Measurements from ENCODE around the gene DPM3.
"Not testable (repeated sequence)": the region's sequence is repeated elsewhere in the genome, so short reads cannot be mapped to it uniquely, and the experiment has no call there.

DPM3 gene

GRCh38 chr1:155139895-155140629 is at the start of gene DPM3:
TSS of gene DPM3 (minus strand) at chr1:155140531. CDS start at chr1:155140240, 291 bp downstream.
- peak; percentile 86 for DNase-seq (ENCODE audit: low read depth)

DNA sequence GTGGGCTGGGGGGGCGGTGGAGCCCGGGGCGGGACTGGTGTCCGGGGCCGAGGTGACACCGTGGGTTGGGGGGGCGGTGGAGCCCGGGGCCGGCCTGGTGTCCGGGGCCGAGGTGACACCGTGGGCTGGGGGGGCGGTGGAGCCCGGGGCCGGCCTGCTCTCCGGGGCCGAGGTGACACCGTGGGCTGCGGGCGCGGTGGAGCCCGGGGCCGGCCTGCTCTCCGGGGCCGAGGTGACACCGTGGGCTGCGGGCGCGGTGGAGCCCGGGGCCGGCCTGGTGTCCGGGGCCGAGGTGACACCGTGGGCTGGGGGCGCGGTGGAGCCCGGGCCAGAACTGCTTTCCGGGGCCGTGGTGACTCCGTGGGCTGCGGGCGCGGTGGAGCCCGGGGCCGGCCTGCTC is 49.6 kb upstream of the DPM3 start:
- DNase-seq (ENCODE audit: low read depth): not testable (repeated sequence)

- DNase-seq (ENCODE audit: low read depth): no peak
Measured at GRCh38 chr1:155188268-155188667, 47.9 kb upstream of the DPM3 start.

DNA sequence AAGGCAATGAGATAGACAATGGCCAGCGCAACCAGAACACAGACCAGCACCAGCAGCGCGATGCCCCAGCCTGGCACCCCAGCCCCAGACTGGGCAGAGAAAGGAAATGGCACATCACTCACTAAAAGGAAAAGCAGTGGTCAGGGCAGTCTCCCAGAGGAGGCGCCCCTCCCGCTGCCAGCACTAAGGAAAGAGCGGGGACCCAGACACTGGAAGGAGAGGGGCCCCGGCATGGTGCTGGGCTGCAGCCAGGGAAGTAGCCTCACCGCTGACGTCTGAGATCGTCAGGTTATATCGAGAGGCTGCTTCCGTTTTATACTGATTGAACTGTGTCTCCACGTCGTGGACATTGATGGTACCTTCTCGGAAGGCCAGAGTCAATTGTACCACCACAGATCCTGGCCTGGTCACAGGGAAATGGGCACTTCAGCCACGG is 47.1 kb upstream of the DPM3 start:
- no peak for DNase-seq (ENCODE audit: low read depth)

DNA sequence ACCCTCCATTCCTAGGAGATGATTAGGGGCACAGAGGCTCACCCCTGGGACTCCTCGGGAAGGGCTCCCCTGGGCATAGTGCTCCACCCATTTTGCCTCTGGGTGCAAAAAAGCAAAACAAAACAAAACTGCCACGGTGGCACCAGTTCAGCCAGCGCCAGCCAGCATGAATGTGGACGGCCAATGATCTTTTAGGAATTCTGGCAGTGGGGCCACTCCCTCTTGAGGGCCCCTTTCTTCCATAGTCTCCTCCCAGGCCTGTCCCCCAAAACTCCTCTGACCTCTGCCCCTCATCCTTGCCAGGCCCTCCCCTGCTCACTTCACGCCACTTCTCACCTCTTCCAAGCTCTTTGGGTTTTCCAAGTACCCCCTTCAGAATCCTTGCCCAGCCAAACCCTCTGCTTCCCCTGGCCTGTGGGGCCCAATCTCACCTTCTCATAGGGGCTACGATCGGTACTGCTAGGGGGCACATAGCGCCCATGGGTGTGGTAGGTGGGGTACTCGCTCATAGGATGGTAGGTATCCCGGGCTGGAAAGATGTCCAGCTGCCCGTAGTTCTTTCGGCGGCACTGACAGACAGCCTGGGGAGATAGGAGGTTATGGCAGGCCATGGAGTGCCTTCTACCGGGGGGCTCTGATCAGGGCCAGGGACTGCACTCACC is 46.6 kb upstream of the DPM3 start:
- DNase-seq (ENCODE audit: low read depth): no peak

DNA sequence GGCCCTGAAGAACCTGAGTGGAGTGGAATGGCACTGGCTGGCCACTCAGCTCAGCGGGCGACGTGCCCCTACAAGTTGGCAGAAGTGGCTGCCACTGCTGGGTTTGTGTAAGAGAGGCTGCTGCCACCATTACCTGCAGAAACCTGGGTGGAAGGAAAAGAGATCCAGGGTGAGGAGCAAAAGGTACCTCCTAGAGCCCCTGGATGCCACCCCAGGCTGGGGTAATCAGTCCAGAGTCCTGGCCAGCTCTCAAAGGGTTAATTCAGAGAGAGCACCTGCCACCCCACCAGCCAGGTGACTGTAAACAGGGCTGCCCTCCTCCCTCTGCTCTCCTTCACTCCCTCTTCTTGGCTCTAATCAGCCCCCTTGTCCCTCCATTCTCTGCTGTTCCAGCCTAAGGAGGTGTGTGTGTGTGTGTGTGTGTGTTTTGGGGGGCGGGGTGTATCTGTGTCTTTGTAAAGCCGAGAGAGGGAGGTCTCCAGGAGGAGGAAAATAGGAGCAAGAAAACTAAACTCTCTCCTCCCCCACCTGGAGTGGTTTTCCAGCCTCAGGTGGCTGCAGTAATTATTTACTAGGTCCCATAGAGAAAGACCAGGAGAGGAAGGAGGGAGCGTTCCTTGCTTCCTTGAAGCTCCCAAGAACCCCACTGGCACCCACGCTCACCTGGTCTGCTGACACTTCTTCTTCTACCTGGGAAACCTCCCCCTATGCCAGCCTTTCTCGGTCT is 45.9 kb upstream of the DPM3 start:
- no peak for DNase-seq (ENCODE audit: low read depth)

DNA sequence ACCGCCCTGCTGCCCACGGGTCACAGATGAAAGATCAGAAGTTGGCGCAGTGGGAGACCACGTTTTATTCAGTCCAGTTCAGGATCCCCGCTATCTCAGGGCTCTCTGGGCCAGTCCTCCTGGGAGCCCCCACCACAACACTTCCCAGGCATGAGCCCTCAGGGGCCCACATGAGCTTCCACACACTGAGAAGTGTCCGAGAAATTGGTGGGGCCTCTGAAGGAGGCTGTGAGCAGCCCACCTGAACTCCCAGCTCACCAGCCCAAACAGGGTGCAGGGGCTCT is 45.4 kb upstream of the DPM3 start:
- DNase-seq (ENCODE audit: low read depth): no peak

GRCh38 chr1:155184835-155185782 is 44.8 kb upstream of the DPM3 start:
- no peak for DNase-seq (ENCODE audit: low read depth)

- DNase-seq (ENCODE audit: low read depth): no peak
Measured at GRCh38 chr1:155184351-155184811, 44.0 kb upstream of the DPM3 start.

DNA sequence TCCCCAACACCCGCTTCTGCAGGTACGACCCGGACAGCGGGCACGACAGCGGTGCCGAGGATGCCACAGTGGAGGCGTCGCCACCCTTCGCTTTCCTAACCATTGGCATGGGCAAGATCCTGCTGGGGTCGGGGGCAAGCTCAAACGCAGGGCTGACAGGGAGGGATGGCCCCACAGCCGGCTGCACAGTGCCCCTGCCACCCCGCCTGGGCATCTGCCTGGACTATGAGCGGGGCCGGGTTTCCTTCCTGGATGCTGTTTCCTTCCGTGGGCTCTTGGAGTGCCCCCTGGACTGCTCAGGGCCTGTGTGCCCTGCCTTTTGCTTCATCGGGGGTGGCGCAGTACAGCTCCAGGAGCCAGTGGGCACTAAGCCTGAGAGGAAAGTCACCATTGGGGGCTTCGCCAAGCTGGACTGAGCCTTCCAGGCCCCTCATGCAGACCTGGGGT is 43.5 kb upstream of the DPM3 start:
- no peak for DNase-seq (ENCODE audit: low read depth)

GRCh38 chr1:155182052-155182550 is 41.8 kb upstream of the DPM3 start:
- no peak for DNase-seq (ENCODE audit: low read depth)

DNA sequence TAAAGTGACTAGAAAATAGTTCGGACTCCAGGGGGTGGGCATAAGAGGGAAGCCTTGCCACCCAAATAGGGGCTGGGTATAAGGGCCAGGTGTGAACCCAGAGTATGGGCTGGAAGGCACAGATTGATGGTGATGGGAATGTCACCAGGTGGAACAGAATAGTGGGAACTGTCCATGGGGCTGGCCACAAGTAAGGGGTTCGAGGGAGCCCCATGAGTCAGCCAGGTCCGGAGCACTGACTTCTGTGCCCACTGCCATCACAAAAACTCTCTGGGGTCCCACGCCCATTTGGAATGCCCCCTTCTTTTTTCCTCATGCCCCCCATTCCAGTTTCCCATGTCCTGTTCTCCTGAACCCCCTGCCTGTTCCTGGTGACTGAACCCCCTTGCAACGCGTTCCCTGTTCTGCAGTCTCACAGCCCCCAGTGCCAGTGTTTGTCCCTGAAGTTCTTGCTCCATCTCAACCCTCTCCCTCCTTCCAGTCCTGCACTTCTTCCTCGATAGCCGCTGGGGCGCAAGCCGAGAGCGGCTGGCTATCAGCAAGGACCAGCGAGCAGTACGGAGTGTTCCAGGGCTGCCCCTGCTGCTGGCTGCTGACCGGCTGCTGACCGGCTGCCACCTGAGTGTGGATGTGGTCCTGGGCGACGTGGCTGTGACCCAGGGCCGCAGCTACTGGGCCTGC is 41.2 kb upstream of the DPM3 start:
- DNase-seq (ENCODE audit: low read depth): no peak

- DNase-seq (ENCODE audit: low read depth): no peak
Measured at GRCh38 chr1:155179112-155180031, 39.0 kb upstream of the DPM3 start.

- DNase-seq (ENCODE audit: low read depth): no peak
Measured at GRCh38 chr1:155178441-155179111, 38.2 kb upstream of the DPM3 start.

DNA sequence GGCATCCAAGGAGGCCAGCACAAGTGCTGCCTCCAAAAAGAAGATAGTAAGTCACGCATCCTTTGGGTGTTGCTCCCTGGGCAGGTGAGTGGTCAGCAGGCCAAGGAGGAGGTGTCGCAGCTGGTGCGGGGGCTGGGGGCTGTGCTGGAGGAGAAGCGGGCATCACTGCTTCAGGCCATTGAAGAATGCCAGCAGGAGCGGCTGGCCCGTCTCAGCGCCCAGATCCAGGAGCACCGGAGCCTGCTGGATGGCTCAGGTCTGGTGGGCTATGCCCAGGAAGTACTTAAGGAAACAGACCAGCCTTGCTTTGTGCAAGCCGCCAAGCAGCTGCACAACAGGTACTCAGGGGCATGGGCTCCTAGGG is 37.6 kb upstream of the DPM3 start:
- no peak for DNase-seq (ENCODE audit: low read depth)

DNA sequence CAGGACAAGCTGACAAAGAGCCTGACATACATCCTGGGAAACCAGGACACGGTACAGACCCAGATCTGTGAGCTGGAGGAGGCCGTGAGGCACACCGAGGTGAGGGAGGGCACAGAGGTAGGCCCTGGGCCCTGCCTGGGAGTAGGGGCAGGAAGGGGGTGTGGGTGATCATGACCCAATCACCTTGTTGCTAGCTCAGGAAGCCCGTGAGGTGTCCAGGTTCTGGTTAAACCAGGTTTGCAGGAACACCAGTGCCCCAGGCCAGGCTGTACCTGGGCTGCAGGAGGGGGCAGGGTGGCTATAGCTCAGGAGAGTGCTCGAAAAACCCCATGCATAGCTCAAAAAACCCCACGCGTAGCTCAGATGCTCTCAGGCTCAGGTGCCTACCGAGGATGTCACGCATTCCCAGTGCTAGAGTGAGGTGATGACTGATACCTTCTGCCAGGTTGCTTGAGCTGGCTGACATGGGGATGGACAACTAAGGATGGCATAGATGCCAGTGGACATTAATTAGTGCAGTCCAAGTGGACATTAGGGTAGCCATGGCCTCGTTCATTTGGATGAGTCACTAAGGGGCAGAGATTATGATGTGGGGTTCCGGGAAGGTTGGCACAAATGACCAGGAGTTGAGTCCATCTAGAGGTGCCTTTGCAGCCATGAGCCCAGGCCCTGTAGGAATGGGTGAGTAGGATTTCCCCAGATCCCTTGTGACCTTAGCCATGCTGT is 37.0 kb upstream of the DPM3 start:
- DNase-seq (ENCODE audit: low read depth): no peak

GRCh38 chr1:155176544-155177071 is 36.3 kb upstream of the DPM3 start:
- DNase-seq (ENCODE audit: low read depth): peak; percentile 76

- no peak for DNase-seq (ENCODE audit: low read depth)
Measured at GRCh38 chr1:155175927-155176371, 35.6 kb upstream of the DPM3 start.

All from stimulated activated CD4-positive, alpha-beta T cell treated with anti-CD3 and anti-CD28 coated beads, Interleukin-2, amount 100 ng/mL, for 4 hours (primary cell).